ENCODE measurements around the gene TRIM72. TPM values are rescaled to one million over a fixed set of nuclear protein-coding genes. Genes with fewer than 3 reads are reported as not detected.

The TRIM72 gene
- total RNA-seq, 1 experiment from 2014 or later = 1.2 TPM

GRCh38 chr16:31185339-31185738 is 28.6 kb upstream of the TRIM72 start:
- Histone ChIP-seq H4K20me1 (ENCODE audit: control insufficient read depth, insufficient read depth, insufficient read length) (no peaks in the 10 kb centered on the region), H3K23me2 (ENCODE audit: insufficient read length, low read depth, low read length, poor library complexity, severe bottlenecking) (peaks cover 9% of the 10 kb centered on the region), H2BK12ac (ENCODE audit: insufficient read length, low read depth, low read length) (no peak overlapping the region), H4K5ac (ENCODE audit: insufficient read length, low read depth, low read length) (no peak overlapping the region), H3K9ac (ENCODE audit: extremely low read depth, insufficient read length, low read length) (no peak overlapping the region), H2BK15ac (ENCODE audit: low read depth, low read length) (no peak overlapping the region), H3K27ac (ENCODE audit: insufficient read length, low read depth, low read length) (no peak overlapping the region), H2AK5ac (ENCODE audit: insufficient read length, low read length) (no peak overlapping the region), H4K91ac (ENCODE audit: insufficient read length, low read depth, low read length) (no peak overlapping the region), H3K56ac (ENCODE audit: insufficient read length, low read depth, low read length) (no peak overlapping the region), H3K18ac (ENCODE audit: insufficient read length, low read depth, low read length) (no peak overlapping the region), H2BK5ac (ENCODE audit: insufficient read length, low read length) (no peak overlapping the region), H2AFZ (ENCODE audit: low read length) (no peak overlapping the region), H3K4ac (ENCODE audit: low read depth, low read length) (no peak overlapping the region), H2BK20ac (ENCODE audit: low read depth, low read length, poor library complexity, severe bottlenecking) (no peak overlapping the region), H2BK120ac (ENCODE audit: low read depth, low read length, poor library complexity, severe bottlenecking) (no peak overlapping the region), H3K79me2 (ENCODE audit: insufficient read depth, low read length) (peaks cover 42% of the 10 kb centered on the region), H3K14ac (ENCODE audit: insufficient read depth, low read length) (no peak overlapping the region), H3K4me2 (ENCODE audit: insufficient read depth, insufficient read length, low read length) (no peak overlapping the region), H3K79me1 (ENCODE audit: insufficient read depth, low read depth, low read length, poor library complexity, severe bottlenecking) (peaks cover 19% of the 10 kb centered on the region), H3K4me1 (ENCODE audit: insufficient read depth, low read length) (no peaks in the 10 kb centered on the region), H4K8ac (replicated peaks; ENCODE audit: insufficient read length, low read depth, low read length) (no peak overlapping the region), H3K9me3 (ENCODE audit: control insufficient read depth, low read depth, low read length) (no peaks in the 10 kb centered on the region), H3T11ph (ENCODE audit: low read length) (no peak overlapping the region), H3K23ac (ENCODE audit: insufficient read length, low read depth, low read length) (no peak overlapping the region), H3K27me3 (ENCODE audit: insufficient read depth, low read length) (no peaks in the 10 kb centered on the region)
- H3K9me3 Mint-ChIP-seq = no peaks in the 10 kb centered on the region; a peak in 2 of 5 replicates
- no peak overlapping the region; a peak in 1 of 5 replicates for H3K4me3 Mint-ChIP-seq
- no peak for DNase-seq
- H3K36me3 Mint-ChIP-seq (ENCODE audit: insufficient read depth in 1 of 3, low read depth in 3 of 3) = peaks cover 92 to 96% (median 95%) of the 10 kb centered on the region in 3 experiments
- 0 out of 7 replicates have a peak overlapping the region, but pooled peaks of 1 of the 3 experiments have one; percentile 48 for H3K27ac Mint-ChIP-seq
- WGBS (ENCODE audit: extremely low coverage, insufficient read length, low lambda C conversion rate) = no CpG with 5 or more reads among the region's 5 CpGs
- H3K4me1 Mint-ChIP-seq = peaks cover 25 to 36% of the 10 kb centered on the region in 2 experiments
- TF ChIP-seq CTCF (conservative IDR thresholded peaks at IDR 0.05) = no peak
- H3K27me3 Mint-ChIP-seq (ENCODE audit: low read depth) = peaks cover 4% of the 10 kb centered on the region
